GM19043 (cell line): ENCODE data around the gene AEN.

Experiments
- ATAC-seq: cut with Tn5 transposase; IDR thresholded peaks from one replicate; pipeline ENCODE4 v1.9.1; 2021; ENCODE audit warnings: low read depth; ENCODE audit not compliant: unreplicated experiment

The AEN gene

DNA sequence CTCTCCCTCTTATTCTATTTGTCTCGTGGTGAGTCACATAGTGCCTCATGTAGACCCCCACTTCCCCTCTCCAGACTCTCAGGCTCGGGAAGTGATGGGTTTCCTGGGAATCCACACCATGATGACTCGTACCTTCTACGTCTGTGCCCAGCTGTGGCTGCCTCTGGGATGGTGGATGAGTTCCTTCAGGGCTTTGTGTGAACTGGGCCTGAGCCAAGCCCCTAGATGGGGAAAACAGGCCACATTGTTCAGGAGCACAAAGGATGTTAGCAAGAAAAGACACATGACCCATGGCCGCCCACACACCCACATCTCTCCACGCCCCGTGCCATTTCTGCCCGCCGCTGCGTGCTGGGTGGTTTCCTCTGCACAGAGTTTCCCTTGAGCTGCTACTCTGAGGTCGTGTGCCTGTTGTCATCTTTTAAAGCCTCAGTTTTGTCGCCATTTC lies 28.2 kb downstream of the AEN start:
- ATAC-seq = peak; percentile 45

DNA sequence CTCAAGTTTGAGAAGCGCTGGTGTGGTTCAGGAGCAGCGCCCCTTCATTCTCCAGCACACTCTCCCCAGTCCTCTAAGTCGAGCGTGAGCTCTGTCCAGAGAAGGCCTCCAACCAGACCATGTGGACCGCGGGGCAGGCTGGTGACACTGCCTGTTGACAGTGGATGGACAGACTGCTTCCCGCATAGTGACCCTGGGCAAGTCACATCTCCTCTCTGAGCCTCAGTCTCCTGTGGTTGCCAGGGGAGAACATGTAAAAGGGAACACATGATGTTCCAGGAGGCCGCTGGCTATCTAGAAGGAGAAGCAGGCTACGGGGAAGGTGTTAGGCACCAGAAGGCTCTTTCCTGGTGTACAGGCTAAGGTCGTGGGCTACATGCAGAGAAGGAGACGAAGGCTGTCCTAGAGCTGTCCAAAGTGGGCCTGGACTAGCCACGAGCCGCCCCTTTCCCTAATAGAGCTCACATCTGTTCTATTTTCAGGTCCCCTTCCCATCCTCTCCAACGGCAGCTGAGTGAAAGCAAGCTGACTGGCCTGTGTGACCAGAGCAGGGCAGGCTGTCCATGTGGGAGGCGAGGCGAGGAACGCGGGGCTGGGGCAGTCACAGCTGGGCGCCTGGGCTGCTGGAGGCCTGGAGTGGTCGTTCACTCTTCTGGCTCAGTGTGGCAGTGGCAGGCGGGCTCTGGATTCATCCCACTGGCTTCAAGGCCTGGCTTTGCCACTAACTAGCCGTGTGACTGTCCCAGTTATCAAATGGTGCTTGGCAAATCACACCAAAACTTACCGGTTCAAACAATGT lies 28.8 kb downstream of the AEN start:
- no peak for ATAC-seq

DNA sequence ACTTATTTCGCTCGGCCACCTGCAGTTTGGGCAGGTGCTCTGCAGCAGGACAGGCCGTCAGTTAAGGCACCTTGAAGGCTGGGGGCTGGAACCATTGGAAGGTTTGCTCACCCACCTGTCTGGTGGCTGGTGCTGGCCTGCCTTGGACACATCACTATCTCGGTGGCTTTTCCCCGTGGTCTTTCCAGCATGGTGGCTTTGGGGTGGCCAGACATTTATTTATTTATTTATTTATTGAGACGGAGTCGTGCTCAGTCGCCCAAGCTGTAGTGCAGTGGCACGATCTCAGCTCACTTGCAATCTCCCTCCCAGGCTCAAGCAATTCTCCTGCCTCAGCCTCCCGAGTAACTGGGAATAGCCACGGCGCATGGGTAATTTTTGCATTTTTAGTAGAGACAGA lies 29.4 kb downstream of the AEN start:
- no peak for ATAC-seq

DNA sequence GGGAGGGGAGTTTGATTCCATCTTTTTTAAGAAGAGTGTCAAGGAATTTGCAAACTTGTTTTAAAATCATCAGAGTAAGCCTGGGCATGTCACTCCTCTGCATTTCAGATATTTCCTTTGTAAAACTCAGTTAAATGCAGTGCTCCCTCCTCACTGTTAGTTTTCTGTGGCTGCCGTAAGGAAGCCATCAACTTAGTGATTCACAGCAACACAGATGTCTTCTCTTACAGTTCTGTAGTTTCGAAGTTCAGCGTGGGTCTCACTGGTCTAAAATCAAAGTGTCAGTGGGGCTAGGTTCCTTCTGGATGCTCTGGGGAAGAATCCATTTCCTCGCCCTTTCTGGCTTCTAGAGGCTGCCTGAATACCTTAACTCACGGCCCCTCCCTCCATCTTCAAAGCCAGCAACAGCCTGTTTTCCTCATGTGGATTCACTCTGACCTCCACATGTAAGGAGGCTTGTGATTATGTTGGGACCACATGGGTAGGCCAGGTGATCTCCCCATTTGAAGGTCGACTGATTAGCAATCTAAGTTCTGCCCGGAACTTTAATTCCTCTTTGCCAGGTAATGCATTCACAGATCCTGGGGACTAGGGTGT lies 30.1 kb downstream of the AEN start:
- no peak for ATAC-seq

DNA sequence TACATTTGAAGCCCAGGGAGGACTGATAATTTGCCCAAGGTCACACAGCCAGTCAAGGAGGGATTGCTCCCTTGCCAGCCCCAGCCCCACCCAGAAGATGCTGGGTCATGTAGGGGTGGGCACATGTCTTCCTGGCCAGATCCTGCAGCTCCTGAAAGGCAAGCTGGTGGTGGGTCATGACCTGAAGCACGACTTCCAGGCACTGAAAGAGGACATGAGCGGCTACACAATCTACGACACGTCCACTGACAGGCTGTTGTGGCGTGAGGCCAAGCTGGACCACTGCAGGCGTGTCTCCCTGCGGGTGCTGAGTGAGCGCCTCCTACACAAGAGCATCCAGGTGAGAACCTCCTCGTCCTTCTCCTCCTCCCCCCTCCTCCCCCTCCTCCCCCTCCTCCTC lies 30.8 kb downstream of the AEN start:
- no peak for ATAC-seq

DNA sequence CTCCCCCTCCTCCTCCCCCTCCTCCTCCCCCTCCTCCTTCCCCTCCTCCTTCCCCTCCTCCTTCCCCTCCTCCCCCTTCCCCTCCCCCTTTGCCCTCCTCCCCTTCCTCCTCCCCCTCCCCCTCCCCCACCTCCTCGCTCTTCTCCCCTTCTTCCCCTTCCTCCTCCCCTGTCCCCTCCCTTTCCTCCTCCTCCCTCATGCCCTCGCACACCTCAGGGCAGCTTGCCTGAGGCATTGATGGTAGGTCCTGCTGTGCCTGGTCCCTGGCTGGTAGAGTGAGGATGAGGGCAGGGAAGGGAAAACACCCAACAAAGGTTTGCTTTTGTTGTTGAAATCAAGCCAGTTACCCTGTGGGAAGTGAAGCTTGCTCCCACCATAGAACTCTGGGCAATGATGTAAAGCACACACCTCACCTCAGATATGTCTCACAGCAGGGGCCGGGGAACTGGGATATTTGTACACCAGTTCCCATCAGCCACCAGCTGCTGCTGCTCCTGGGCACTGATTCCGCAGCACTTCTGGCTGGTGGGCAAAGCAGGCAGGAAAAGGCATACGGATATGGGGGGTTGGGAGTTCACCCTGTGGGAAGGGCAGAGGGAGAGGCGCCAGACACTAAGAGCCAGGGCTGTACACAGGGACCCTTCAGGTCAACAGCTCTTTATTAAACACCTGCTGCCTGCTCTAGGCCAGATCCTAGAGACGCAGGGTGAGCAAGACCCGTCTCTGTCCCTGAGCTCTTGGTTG lies 31.5 kb downstream of the AEN start:
- no peak for ATAC-seq

DNA sequence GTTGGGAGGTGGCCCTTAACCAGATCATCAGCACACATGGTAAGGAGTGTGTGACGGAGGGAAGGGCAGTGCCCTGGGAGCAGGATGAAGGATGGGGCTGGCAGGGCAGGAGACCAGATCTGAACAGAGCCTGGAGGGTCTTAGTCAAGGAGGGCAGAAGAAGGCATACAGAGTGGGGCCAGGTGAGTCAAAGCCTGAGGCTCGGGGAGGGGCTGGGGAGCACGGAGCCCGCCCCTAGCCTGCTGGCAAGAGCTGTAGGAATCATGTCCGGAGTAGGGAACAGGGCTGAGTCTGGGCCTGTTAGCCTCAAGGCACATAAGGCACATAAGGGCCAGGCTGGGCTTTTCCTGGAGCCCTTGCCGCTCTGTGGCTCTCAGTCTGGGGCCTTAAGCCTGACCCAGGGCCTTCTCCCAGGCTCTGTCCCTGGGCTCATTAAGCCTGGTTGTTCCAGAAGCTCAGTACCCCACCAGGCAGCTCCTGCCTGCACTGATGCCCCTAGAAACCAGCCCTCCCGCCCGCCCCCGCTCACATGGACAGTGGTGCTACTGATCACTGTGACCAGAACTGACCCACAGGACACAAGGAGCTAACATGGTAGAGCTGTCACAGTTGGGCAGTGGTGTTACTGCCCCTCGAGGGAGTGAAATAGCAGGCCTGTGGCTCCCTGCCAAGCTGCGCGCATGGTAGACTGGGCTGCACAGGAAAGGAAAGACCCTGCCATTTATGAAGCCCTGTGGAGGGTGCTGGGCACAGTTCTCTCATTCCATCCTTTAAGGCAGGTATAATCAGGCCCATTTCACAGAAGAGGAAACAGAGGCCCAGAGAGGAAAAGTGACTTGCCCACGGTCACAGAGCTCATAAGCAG lies 32.3 kb downstream of the AEN start:
- no peak for ATAC-seq

DNA sequence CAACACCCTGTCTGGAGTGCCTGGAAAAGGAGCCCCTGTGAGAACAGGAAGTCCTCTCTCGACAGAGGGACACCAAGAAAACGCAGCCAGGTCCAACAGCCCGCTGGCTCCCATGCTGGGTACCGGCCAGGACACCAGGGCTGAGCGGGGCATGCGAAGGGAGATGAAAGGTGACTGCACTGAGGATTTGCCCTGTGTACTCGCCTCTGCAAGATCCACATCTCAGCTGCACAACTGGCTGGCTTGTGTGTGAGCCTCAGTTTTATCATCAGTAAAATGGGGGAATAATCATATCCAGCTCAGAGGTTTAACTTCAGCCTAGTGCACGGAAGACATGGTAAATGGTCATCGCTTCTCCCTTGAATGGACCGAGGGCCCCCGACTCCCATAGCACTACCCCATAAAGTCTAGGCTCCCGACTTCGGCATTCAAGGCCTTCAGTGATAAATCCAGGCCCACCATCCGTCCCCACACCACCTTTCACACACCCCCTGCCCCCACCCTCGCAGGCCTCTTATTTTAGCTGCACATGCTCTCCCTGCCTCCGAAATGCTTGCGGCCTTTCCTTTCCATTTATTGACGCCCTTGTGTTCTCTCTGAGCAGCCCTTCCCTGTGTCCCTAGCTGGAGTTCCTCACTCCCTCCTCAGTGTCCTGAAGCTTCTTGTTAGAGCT lies 33.4 kb downstream of the AEN start:
- ATAC-seq = no peak

DNA sequence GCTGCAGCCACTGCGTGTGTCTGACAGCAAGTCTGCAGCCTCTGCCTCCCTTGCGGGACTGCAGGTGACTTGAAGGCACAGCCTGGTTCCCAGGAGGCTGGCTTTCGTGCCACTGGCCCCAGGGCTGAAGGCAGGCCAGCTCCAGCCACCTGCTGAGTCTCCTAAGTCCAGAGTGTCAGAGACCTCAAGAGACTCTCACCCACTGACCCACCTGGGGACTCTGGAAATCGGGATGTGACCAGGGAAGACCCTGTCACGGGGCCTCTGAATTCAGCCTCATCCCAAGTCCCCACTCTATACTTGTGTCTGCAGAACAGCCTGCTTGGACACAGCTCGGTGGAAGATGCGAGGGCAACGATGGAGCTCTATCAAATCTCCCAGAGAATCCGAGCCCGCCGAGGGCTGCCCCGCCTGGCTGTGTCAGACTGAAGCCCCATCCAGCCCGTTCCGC lies 34.0 kb downstream of the AEN start:
- no peak for ATAC-seq

DNA sequence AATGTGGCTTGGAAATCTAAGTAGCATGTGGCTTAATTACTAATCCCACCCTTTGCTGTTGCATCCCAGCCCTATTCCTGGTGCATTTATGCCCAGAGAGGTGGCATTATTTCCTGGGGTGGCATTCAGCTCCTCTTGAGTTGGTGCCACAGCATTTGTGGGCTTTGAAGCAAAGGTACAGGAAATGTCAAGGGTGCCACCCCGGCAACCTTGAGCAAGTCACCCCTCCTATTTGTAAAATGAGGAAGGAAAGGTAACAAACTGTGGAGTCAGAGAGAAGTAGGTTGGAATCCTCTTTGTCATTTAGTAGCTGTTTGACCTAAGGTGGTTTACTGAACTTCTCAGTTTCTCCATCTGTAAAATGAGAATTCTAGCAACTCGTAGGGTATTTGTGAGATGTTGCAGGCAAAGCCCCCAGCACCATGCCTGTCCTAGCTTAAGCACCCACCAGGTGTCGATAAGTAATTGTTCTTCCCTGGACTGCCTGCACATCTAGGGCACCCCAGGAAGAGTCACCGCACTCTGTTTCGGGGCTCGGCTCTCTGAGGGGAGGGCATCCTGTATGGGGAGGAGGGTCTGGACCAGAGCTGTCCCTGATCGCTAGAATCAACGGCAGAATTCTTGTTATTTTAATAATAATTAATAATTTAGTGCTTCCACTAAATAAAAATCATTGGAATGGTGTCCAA lies 34.8 kb downstream of the AEN start:
- no peak for ATAC-seq

DNA sequence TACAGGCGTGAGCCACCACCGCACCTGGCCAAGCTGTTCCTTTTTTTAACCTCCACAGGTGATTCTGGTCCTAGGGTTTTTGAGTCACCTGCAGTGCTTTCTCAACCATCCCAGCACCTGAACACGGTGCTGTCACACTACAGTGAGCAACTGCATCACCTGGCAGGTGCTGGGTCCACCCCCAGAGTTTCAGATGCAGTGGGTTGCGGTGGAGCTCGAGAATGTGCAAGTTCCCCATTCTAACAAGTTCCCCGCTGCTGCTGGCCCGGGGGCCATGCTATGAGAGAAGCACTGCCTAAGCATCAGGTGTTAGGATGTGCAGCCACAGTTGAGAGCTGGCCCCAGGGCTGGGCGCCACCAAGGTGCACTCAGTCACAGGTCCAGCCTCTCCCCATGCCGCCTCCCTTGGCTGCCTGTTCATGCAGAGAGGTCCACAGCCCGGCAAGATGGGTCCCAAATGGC lies 35.7 kb downstream of the AEN start:
- peak; percentile 88 for ATAC-seq

DNA sequence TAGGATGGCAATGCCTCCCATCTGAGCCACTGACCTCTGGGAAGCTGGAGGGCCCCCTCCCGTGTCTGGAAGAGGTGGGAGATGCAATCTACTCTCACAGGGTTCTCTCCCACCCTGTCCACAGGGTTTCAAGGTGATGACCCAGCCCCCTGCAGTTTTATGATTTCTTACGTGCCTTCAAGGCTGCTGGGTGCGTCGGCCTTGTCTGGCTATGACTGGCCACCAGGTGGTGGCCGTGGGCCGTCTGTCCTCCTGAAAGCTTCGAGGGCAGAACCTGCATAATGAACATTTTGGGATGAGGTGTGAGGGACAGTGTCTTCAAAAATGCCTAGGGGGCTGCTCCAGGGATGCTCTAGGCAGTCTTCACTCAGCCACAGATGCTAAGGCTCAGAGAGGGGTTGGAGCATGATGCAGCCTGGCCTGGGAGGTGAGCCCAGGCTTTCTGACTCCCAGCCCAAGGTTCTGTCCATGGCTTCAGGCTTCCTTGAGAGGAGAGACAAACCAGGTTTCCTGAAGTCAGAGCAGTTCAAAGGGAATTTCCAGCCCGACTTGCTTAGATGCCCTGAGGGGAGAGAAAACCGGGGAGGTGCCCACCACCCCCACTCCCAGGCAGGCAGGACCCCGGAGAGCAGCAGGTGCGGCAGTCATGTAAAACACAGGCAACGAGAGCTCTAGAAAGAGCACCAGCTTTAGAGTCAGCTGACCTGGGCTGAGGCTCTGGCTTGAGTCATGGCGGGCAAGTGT lies 36.4 kb downstream of the AEN start:
- ATAC-seq = no peak

DNA sequence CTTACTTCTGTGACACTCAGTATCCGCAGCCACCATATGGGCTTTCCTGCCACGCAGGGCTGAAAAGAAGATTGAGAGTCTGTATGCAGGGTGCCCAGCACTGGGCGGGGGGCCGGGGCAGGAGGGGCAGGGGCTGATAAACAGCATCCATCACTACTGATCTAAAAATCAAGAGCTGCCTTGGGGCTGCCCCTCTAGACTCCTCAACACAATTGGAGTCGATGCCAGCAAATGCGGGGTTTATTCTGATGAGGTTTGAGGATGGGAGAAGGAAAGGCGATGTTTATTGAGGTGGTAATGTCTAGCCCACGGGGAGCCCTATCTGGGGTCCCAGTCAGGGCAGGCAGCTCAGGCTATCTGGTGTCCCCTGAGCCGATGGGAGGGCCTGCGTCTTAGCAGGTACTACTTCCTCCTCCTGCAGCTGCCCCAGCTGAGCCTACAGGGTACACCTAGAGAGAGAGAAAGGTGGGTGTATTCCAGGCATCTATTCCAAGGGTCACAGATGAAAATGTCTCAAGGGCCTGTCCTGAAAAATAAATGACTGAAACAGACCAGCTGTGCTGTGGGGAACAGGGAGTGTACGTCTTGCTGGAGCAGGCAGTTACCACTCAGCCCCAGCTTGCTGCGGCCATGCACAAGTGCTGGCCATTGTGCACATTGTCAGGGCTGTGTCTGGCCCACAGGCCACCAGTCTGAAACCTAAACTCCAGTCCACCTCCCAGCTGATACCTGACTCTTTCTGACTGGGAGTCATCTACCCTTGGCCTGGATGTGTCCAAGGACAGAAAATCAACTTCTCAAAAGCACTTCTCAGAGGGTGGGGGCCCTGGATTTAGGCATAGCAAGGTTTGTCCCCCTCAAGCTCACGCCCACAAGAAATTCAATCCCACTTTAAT lies 37.2 kb downstream of the AEN start:
- ATAC-seq = no peak

DNA sequence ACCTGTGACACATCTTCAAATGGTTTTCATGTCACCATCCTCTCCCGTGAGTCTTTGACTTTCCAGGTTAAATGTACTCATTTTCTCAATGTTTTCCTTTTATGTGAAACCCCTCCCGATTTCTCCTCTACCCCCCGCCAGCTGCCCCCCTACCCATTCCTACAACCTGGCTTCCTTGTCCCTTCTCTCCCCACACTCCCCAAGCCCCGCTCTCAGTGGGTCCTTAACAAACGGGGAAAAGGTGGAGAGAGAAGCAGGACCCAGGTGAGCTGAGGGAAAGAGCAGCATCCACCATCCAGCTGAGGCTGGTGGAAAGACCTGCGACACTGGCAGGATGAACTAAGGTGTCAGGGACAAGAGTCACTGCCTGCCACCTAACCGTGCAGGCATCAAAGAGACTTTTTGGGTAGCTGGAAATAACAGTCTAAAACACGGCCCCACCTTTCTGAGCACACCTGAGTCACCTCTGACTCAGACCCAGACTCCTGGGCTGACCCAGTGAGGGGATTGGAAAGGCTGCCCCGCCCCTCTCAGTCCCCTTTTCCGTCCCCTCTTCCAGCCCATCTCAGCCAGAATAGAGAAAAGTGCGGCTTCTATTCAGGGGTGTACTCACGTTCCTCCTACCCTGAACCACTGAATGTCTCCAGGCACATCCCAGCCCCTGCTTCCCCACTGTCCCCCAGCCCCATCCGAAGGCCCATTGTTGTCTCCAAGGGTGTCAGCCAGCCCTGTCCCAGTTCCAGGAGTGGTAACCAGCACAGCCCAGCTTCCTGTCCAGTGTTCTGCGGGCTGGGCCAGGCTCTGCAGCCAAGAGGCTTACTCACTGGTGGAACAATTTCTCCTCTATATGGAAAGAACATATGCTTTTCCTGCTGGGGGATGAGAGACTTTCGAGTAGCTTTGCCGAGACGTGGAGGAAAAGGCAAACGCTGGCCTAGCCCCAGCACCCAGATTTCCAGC lies 38.1 kb downstream of the AEN start:
- no peak for ATAC-seq

DNA sequence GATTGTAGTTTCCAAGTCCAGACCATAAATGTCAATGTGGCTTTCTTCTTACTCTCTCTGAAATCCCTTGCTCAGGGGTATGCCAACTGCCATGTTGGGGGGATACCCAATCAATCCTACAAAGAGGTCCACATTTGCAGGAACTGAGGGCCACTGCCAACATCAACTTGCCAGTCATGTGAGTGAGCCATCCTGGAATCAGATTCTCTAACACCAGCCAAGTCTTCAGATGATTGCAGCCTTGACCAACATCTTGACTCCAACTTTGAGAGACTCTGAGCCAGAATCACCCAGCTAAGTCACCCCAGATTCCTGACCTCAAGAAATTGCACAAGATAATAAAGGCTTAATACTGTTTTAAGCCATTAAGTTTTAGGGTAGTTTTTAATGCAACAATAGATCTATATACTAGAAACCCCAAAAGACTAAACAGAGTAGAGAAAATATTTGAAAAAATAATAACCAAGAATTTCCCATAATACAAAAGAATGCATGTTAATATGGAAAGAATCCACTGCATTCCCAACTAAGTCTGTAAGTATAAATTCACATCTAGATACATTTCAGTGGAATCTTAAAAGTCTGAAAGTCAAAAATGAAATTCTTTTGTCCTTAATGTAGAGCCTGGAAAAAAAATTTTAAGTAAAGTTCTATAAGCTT lies 40.0 kb downstream of the AEN start:
- ATAC-seq = no peak
